ENCODE results near the gene CRNKL1. TPM values are rescaled to one million over a fixed set of nuclear protein-coding genes. Genes with fewer than 3 reads are reported as not detected.

Gene CRNKL1
- total RNA-seq, 2 experiments from 2014 or later: 13.9 to 20.0 TPM

GRCh38 chr20:20023395-20023794, 28.9 kb downstream of the CRNKL1 start:
- ChIA-PET POLR2A (interaction anchor here (1.4 kb wide), 1 partner anchor 10 kb away, joined by 4 read pairs; no protein-coding TSS in a partner anchor), CTCF (ENCODE audit: unreplicated experiment) (no interaction called here)
- no TSS peak for BruUV-seq (replicated peaks)
- Histone ChIP-seq H3K27ac (ENCODE audit: low read depth, low read length, poor library complexity, severe bottlenecking) (no peak overlapping the region), H2AFZ (ENCODE audit: low read length) (no peak overlapping the region), H3K4me1 (ENCODE audit: insufficient read depth, low read length, poor library complexity, severe bottlenecking) (peaks cover 20% of the 10 kb centered on the region), H4K20me1 (ENCODE audit: insufficient read depth, low read length) (peaks cover 27% of the 10 kb centered on the region), H3K79me2 (ENCODE audit: insufficient read depth, low read depth, low read length) (peaks cover 85% of the 10 kb centered on the region), H3K4me3 (ENCODE audit: low read depth, low read length, poor library complexity, severe bottlenecking) (no peak overlapping the region), H3K9me3 (ENCODE audit: low read length) (no peaks in the 10 kb centered on the region), H3K4me2 (ENCODE audit: low read length) (no peak overlapping the region), H3K9me2 (ENCODE audit: insufficient read depth, low read length) (no peaks in the 10 kb centered on the region), H3K36me3 (ENCODE audit: insufficient read depth, low read length) (peaks cover 90% of the 10 kb centered on the region)
- intact Hi-C loops (cut with micrococcal nuclease; ENCODE audit: unreplicated experiment): no loop called here
- DNase-seq (ENCODE audit: low spot score): no peak
- TF ChIP-seq EZH2phosphoT487 (IDR thresholded peaks at IDR 0.05; ENCODE audit: borderline replicate concordance, low read depth, low read length): no peak

GRCh38 chr20:20022498-20022897, 29.8 kb downstream of the CRNKL1 start:
- CTCF ChIA-PET (ENCODE audit: unreplicated experiment): no interaction called here
- TF ChIP-seq EZH2phosphoT487 (IDR thresholded peaks at IDR 0.05; ENCODE audit: borderline replicate concordance, low read depth, low read length) (no peak), CTCF (conservative IDR thresholded peaks at IDR 0.05; ENCODE audit: low read length) (no peak)
- peaks cover 32% of the 10 kb centered on the region for H4K20me1 ChIP-seq (ENCODE audit: insufficient read depth, low read length)
- peaks cover 89% of the 10 kb centered on the region for H3K79me2 ChIP-seq (ENCODE audit: insufficient read depth, low read depth, low read length)
- no peak overlapping the region for H3K4me3 ChIP-seq (ENCODE audit: low read depth, low read length, poor library complexity, severe bottlenecking)
- H3K4me1 ChIP-seq (ENCODE audit: insufficient read depth, low read length, poor library complexity, severe bottlenecking): peaks cover 25% of the 10 kb centered on the region
- H3K36me3 ChIP-seq (ENCODE audit: insufficient read depth, low read length): peaks cover 83% of the 10 kb centered on the region
- intact Hi-C loops (cut with micrococcal nuclease; ENCODE audit: unreplicated experiment): no loop called here
- H3K4me2 ChIP-seq (ENCODE audit: low read length): no peak overlapping the region
- no peaks in the 10 kb centered on the region for H3K9me3 ChIP-seq (ENCODE audit: low read length)
- POLR2A ChIA-PET: no interaction called here
- no peak for DNase-seq (ENCODE audit: low spot score)
- H2AFZ ChIP-seq (ENCODE audit: low read length): no peak overlapping the region
- BruUV-seq (replicated peaks): no TSS peak
- H3K9me2 ChIP-seq (ENCODE audit: insufficient read depth, low read length): no peaks in the 10 kb centered on the region
- no peak overlapping the region for H3K27ac ChIP-seq (ENCODE audit: low read depth, low read length, poor library complexity, severe bottlenecking)

GRCh38 chr20:20021835-20022234, 30.4 kb downstream of the CRNKL1 start:
- intact Hi-C loops (cut with micrococcal nuclease; ENCODE audit: unreplicated experiment): no loop called here
- H3K27ac ChIP-seq (ENCODE audit: low read depth, low read length, poor library complexity, severe bottlenecking): no peak overlapping the region
- H2AFZ ChIP-seq (ENCODE audit: low read length): no peak overlapping the region
- CTCF ChIA-PET (ENCODE audit: unreplicated experiment): no interaction called here
- peaks cover 32% of the 10 kb centered on the region for H4K20me1 ChIP-seq (ENCODE audit: insufficient read depth, low read length)
- H3K9me2 ChIP-seq (ENCODE audit: insufficient read depth, low read length): no peaks in the 10 kb centered on the region
- BruUV-seq (replicated peaks): no TSS peak
- POLR2A ChIA-PET: interaction anchor here (0.6 kb wide), 1 partner anchor 1579 kb away, joined by 3 read pairs; no protein-coding TSS in a partner anchor
- TF ChIP-seq CTCF (conservative IDR thresholded peaks at IDR 0.05; ENCODE audit: low read length): no peak
- no peak for TF ChIP-seq EZH2phosphoT487 (IDR thresholded peaks at IDR 0.05; ENCODE audit: borderline replicate concordance, low read depth, low read length)
- peaks cover 26% of the 10 kb centered on the region for H3K4me1 ChIP-seq (ENCODE audit: insufficient read depth, low read length, poor library complexity, severe bottlenecking)
- H3K79me2 ChIP-seq (ENCODE audit: insufficient read depth, low read depth, low read length): peaks cover 85% of the 10 kb centered on the region
- H3K4me3 ChIP-seq (ENCODE audit: low read depth, low read length, poor library complexity, severe bottlenecking): no peak overlapping the region
- peaks cover 76% of the 10 kb centered on the region for H3K36me3 ChIP-seq (ENCODE audit: insufficient read depth, low read length)
- no peaks in the 10 kb centered on the region for H3K9me3 ChIP-seq (ENCODE audit: low read length)
- no peak overlapping the region for H3K4me2 ChIP-seq (ENCODE audit: low read length)
- DNase-seq (ENCODE audit: low spot score): no peak
